CD8-positive, alpha-beta memory T cell (primary cell): Measurements from ENCODE around the gene GNB1L. TPM values are rescaled to one million over a fixed set of nuclear protein-coding genes. Genes with fewer than 3 reads are reported as not detected.
"Not testable (repeated sequence)": the region's sequence is repeated elsewhere in the genome, so short reads cannot be mapped to it uniquely, and the experiment has no call there.

Source experiments
- CTCF ChIA-PET: fragments of 350-600 bp; sonication (Branson Sonifier 250); formaldehyde crosslinking; loops from one replicate; lab custom pipeline; 2021; ENCODE audit warnings: antibody characterized with exemption; lab: Charles Lee
- POLR2A ChIA-PET: fragments of 350-600 bp; sonication (Branson Sonifier 250); formaldehyde crosslinking; loops from one replicate; lab custom pipeline; 2021; ENCODE audit warnings: antibody characterized with exemption; lab: Charles Lee
- DNase-seq, 5 donors: peaks; one replicate each; pipeline versions ENCODE4 v3.0.0 to v3.0.0-alpha.2; 2020 to 2022; ENCODE audit warnings: mixed read lengths in 1 of 5
- H3K27ac ChIP-seq: one replicate; pipeline ENCODE4 v1.7.0; 2013; ENCODE audit warnings: low read depth, mild to moderate bottlenecking, low read length, moderate library complexity
- H3K27me3 ChIP-seq: 2 replicates; pipeline ENCODE4 v1.7.0; 2013; ENCODE audit warnings: low read length, mild to moderate bottlenecking; ENCODE audit not compliant: insufficient read depth, poor library complexity, severe bottlenecking
- H3K36me3 ChIP-seq: 2 replicates; pipeline ENCODE4 v1.7.0; 2013; ENCODE audit warnings: mild to moderate bottlenecking, low read length, moderate library complexity; ENCODE audit not compliant: insufficient read depth
- H3K4me1 ChIP-seq: 2 replicates; pipeline ENCODE4 v1.7.0; 2013; ENCODE audit warnings: mild to moderate bottlenecking, low read length, moderate library complexity; ENCODE audit not compliant: insufficient read depth
- H3K4me3 ChIP-seq: 2 replicates; pipeline ENCODE4 v1.7.0; 2013; ENCODE audit warnings: mild to moderate bottlenecking, low read length
- H3K9me3 ChIP-seq: 2 replicates; pipeline ENCODE4 v1.7.0; 2013; ENCODE audit warnings: mild to moderate bottlenecking, low read length
- H3K27ac Mint-ChIP-seq, 8 donors: one replicate each; pipeline ENCODE4 v1.8.0; 2020 to 2021; ENCODE audit warnings: mixed read lengths in 8 of 8, mild to moderate bottlenecking in 6 of 8, inconsistent platforms in 3 of 8, moderate library complexity in 3 of 8
- H3K27me3 Mint-ChIP-seq, 2 donors: one replicate each; pipeline ENCODE4 v1.8.0; 2020 to 2021; ENCODE audit warnings: mixed read lengths in 2 of 2, mild to moderate bottlenecking in 1 of 2, moderate library complexity in 1 of 2
- H3K36me3 Mint-ChIP-seq, 3 donors: one replicate each; pipeline ENCODE4 v1.8.0; 2020 to 2021; ENCODE audit warnings: mixed read lengths in 3 of 3, inconsistent platforms in 1 of 3, mild to moderate bottlenecking in 1 of 3
- H3K4me1 Mint-ChIP-seq, 3 donors: one replicate each; pipeline ENCODE4 v1.8.0; 2020 to 2021; ENCODE audit warnings: mixed read lengths in 3 of 3, inconsistent platforms in 1 of 3, mild to moderate bottlenecking in 1 of 3
- H3K4me3 Mint-ChIP-seq, 7 donors: one replicate each; pipeline ENCODE4 v1.8.0; 2020 to 2021; ENCODE audit warnings: mixed read lengths in 7 of 7, mild to moderate bottlenecking in 6 of 7, moderate library complexity in 4 of 7, inconsistent platforms in 2 of 7
- H3K9me3 Mint-ChIP-seq, 5 donors: one replicate each; pipeline ENCODE4 v1.8.0; 2020 to 2022; ENCODE audit warnings: mixed read lengths in 5 of 5, mild to moderate bottlenecking in 3 of 5, moderate library complexity in 2 of 5, inconsistent platforms in 1 of 5
- polyA plus RNA-seq: library from polyadenylated mRNA; unstranded; fragments of 300-500 nt; fragmentation: Illumina TruSeq; gene quantifications from one replicate; pipeline ENCODE4 v1.2.3, GENCODE V29; 2021
- total RNA-seq, 2 experiments: library from RNA; stranded (reverse); gene quantifications; one replicate each; pipeline ENCODE4 v1.2.3, GENCODE V29; 2021

Gene GNB1L
- total and polyA plus RNA-seq, 3 experiments from 2014 or later: 14.2 to 17.9 (median 16.6) TPM

DNA sequence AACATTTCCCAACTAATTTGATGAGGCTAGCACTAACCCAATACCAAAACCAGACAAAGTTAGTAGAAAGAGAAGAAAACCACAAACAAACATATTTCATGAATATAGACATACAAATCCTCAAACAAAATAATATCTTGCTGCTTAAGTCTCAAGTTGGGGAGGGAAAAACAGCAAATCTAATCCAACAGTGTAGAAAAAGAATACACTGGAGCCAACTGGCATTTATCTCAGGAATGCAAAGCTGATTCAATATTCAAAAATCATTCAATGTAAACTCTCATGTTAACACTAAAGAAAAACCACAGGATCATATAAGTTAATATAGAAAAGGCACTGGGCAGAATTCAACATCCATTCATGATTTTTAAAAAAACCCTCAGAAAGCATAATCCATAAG lies 18.2 kb downstream of the GNB1L start:
- no peaks in the 10 kb centered on the region for H3K4me1 ChIP-seq
- no peaks in the 10 kb centered on the region for H3K27me3 ChIP-seq
- no peaks in the 10 kb centered on the region for H3K9me3 Mint-ChIP-seq
- no peak overlapping the region for H3K4me3 ChIP-seq
- ChIA-PET CTCF (no interaction called here), POLR2A (no interaction called here)
- no peak for DNase-seq
- H3K36me3 Mint-ChIP-seq: peaks cover 0 to 3% (median 0%) of the 10 kb centered on the region in 3 donors
- H3K9me3 ChIP-seq: no peaks in the 10 kb centered on the region
- no peak overlapping the region for H3K4me3 Mint-ChIP-seq
- H3K27ac ChIP-seq: no peak overlapping the region
- no peaks in the 10 kb centered on the region for H3K27me3 Mint-ChIP-seq
- H3K27ac Mint-ChIP-seq: no peak overlapping the region
- no peaks in the 10 kb centered on the region for H3K36me3 ChIP-seq
- H3K4me1 Mint-ChIP-seq: peaks cover 6 to 38% (median 30%) of the 10 kb centered on the region in 3 donors

DNA sequence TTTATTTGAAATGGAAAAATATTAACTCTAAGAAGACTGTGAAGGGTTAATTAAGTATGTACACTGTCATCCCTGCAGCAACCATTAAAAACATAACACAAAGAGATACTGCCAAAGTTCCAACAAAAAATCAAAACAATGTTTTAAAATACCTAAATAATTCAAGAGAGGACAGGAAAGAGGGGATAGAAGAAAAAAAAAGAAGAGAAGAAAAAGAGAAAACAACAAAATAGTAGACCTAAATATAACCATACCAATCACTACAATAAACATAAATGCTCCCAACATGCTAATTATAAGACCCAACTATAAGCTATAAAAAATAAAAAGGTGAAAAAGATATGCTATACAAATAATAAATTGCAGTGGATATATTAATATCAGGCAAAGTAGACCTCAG lies 20.1 kb downstream of the GNB1L start:
- POLR2A ChIA-PET: no interaction called here
- CTCF ChIA-PET: no interaction called here
- H3K4me3 ChIP-seq: no peak overlapping the region

GRCh38 chr22:19833327-19833726 lies 21.3 kb downstream of the GNB1L start:
- H3K36me3 Mint-ChIP-seq, H3K27ac ChIP-seq, DNase-seq, H3K27ac Mint-ChIP-seq, H3K4me3 ChIP-seq, H3K9me3 Mint-ChIP-seq, H3K9me3 ChIP-seq, H3K27me3 ChIP-seq, H3K27me3 Mint-ChIP-seq, POLR2A ChIA-PET, H3K4me1 ChIP-seq, H3K4me3 Mint-ChIP-seq, H3K36me3 ChIP-seq: not testable (repeated sequence)
- peaks cover 6 to 32% (median 25%) of the 10 kb centered on the region in 3 donors for H3K4me1 Mint-ChIP-seq
- CTCF ChIA-PET: interaction anchor here (1.3 kb wide), 1 partner anchor 80 kb away, joined by 3 read pairs; no protein-coding TSS in a partner anchor

More for the DNA sequence above, 20.1 kb downstream of the GNB1L start:
- H3K4me1 Mint-ChIP-seq: peaks cover 6 to 32% (median 30%) of the 10 kb centered on the region in 3 donors
- H3K9me3 Mint-ChIP-seq: no peaks in the 10 kb centered on the region
- Histone ChIP-seq H3K27ac (no peak overlapping the region), H3K36me3 (no peaks in the 10 kb centered on the region), H3K4me1 (no peaks in the 10 kb centered on the region), H3K27me3 (no peaks in the 10 kb centered on the region), H3K9me3 (no peaks in the 10 kb centered on the region)
- H3K27ac Mint-ChIP-seq: no peak overlapping the region
- H3K27me3 Mint-ChIP-seq: no peaks in the 10 kb centered on the region
- no peak for DNase-seq
- H3K4me3 Mint-ChIP-seq: no peak overlapping the region
- no peaks in the 10 kb centered on the region for H3K36me3 Mint-ChIP-seq

DNA sequence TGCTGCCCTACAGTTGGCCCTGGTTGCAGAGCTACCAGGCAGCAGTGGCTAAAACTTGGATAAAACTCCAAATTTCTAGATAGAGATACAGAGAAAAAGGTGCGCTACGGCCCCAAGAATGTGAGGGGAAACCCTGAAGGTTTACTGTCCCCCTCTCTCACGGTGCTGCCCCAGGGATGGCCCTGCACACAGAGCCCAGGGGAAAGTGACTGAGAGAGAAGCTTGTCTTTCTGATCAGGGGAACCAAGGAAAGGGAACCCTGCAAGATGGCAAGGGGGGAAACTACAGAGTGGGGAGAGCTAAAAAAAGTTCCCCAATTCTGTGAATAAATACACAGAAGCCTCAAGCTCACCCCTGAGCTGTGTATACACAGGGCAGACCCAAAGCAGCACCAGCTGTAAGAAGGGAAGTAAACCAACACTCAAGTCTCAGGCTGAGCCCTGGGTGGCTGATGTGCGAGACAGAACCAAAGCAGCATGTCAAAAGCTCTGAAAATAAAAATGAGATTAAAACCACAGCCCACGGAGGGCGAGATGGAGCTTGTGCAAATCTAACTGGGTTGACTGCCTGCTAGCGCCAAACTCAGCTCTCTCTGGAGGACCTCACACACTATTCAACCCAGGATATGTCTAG lies 22.1 kb downstream of the GNB1L start:
- H3K27ac ChIP-seq: no peak overlapping the region
- peak overlapping the region in 4 of 8 donors; percentile 23 to 69 (median 46) for H3K27ac Mint-ChIP-seq
- no peak overlapping the region for H3K4me3 Mint-ChIP-seq
- H3K27me3 Mint-ChIP-seq: no peaks in the 10 kb centered on the region
- H3K4me3 ChIP-seq: no peak overlapping the region
- POLR2A ChIA-PET: no interaction called here
- CTCF ChIA-PET: interaction anchor here (1.3 kb wide), 1 partner anchor 81 kb away, joined by 3 read pairs; no protein-coding TSS in a partner anchor
- no peaks in the 10 kb centered on the region for H3K4me1 ChIP-seq
- no peaks in the 10 kb centered on the region for H3K36me3 Mint-ChIP-seq
- H3K27me3 ChIP-seq: no peaks in the 10 kb centered on the region
- H3K4me1 Mint-ChIP-seq: peaks cover 6 to 27% (median 22%) of the 10 kb centered on the region in 3 donors
- H3K36me3 ChIP-seq: no peaks in the 10 kb centered on the region
- no peak for DNase-seq
- no peaks in the 10 kb centered on the region for H3K9me3 Mint-ChIP-seq
- H3K9me3 ChIP-seq: no peaks in the 10 kb centered on the region

- H3K4me1 ChIP-seq, H3K9me3 ChIP-seq, H3K4me3 ChIP-seq, H3K27ac ChIP-seq, H3K27ac Mint-ChIP-seq, DNase-seq, POLR2A ChIA-PET, H3K27me3 Mint-ChIP-seq, H3K27me3 ChIP-seq, H3K9me3 Mint-ChIP-seq, H3K4me3 Mint-ChIP-seq, H3K36me3 ChIP-seq, H3K36me3 Mint-ChIP-seq: not testable (repeated sequence)
- CTCF ChIA-PET: interaction anchor here (1.3 kb wide), 1 partner anchor 82 kb away, joined by 3 read pairs; no protein-coding TSS in a partner anchor
- H3K4me1 Mint-ChIP-seq: peaks cover 6 to 24% (median 20%) of the 10 kb centered on the region in 3 donors
Observed at GRCh38 chr22:19831979-19832378, 22.7 kb downstream of the GNB1L start.

- H3K4me3 ChIP-seq: no peak overlapping the region
- H3K4me1 ChIP-seq: no peaks in the 10 kb centered on the region
- Mint-ChIP-seq H3K9me3 (no peaks in the 10 kb centered on the region), H3K27me3 (no peaks in the 10 kb centered on the region), H3K36me3 (peaks cover 0 to 2% (median 0%) of the 10 kb centered on the region in 3 donors), H3K4me3 (no peak overlapping the region), H3K4me1 (peaks cover 2 to 17% (median 13%) of the 10 kb centered on the region in 3 donors), H3K27ac (no peak overlapping the region)
- POLR2A ChIA-PET: no interaction called here
- H3K36me3 ChIP-seq: no peaks in the 10 kb centered on the region
- no peak for DNase-seq
- CTCF ChIA-PET: no interaction called here
- H3K9me3 ChIP-seq: no peaks in the 10 kb centered on the region
- H3K27ac ChIP-seq: no peak overlapping the region
- H3K27me3 ChIP-seq: no peaks in the 10 kb centered on the region
Observed at GRCh38 chr22:19831016-19831415, 23.7 kb downstream of the GNB1L start.

GRCh38 chr22:19828035-19828401 lies 26.7 kb downstream of the GNB1L start:
- Mint-ChIP-seq H3K36me3 (peaks cover 0 to 4% (median 0%) of the 10 kb centered on the region in 3 donors), H3K4me1 (peaks cover 0 to 3% (median 0%) of the 10 kb centered on the region in 3 donors), H3K27me3 (peaks cover 0 to 1% of the 10 kb centered on the region in 2 donors), H3K27ac (no peak overlapping the region), H3K4me3 (no peak overlapping the region), H3K9me3 (no peaks in the 10 kb centered on the region)
- POLR2A ChIA-PET: no interaction called here
- H3K4me1 ChIP-seq: no peaks in the 10 kb centered on the region
- no peaks in the 10 kb centered on the region for H3K27me3 ChIP-seq
- no peak for DNase-seq
- CTCF ChIA-PET: no interaction called here
- H3K27ac ChIP-seq: peak overlapping the region; percentile 22
- no peaks in the 10 kb centered on the region for H3K9me3 ChIP-seq
- no peaks in the 10 kb centered on the region for H3K36me3 ChIP-seq
- no peak overlapping the region for H3K4me3 ChIP-seq

GRCh38 chr22:19827341-19828034 lies 27.2 kb downstream of the GNB1L start:
- Mint-ChIP-seq H3K9me3 (no peaks in the 10 kb centered on the region), H3K27ac (no peak overlapping the region), H3K36me3 (peaks cover 0 to 4% (median 0%) of the 10 kb centered on the region in 3 donors), H3K4me1 (peaks cover 0 to 3% (median 0%) of the 10 kb centered on the region in 3 donors), H3K27me3 (peaks cover 0 to 1% of the 10 kb centered on the region in 2 donors), H3K4me3 (no peak overlapping the region)
- Histone ChIP-seq H3K27me3 (no peaks in the 10 kb centered on the region), H3K4me3 (no peak overlapping the region), H3K27ac (peak overlapping the region; percentile 22), H3K36me3 (no peaks in the 10 kb centered on the region), H3K4me1 (no peaks in the 10 kb centered on the region), H3K9me3 (no peaks in the 10 kb centered on the region)
- ChIA-PET POLR2A (no interaction called here), CTCF (no interaction called here)
- no peak for DNase-seq
